Renal cortex interstitium (tissue), 11 donors: ENCODE results near the gene ZNF500. TPM values are rescaled to one million over a fixed set of nuclear protein-coding genes. Genes with fewer than 3 reads are reported as not detected.
"Not testable (repeated sequence)": the region's sequence is repeated elsewhere in the genome, so short reads cannot be mapped to it uniquely, and the experiment has no call there.

ENCODE experiments used
- DNase-seq, 11 donors: peaks; one replicate each; pipeline ENCODE4 v3.0.0-alpha.2; 2013; ENCODE audit warnings: low read depth in 9 of 11, low spot score in 4 of 11; ENCODE audit errors: extremely low read depth in 1 of 11
- polyA plus RNA-seq, 3 donors: library from polyadenylated mRNA; unstranded; fragments of 120-200 nt; gene quantifications; one replicate each; pipeline ENCODE4 v1.2.1, GENCODE V29; 2013; ENCODE audit not compliant: insufficient read length in 3 of 3

Gene ZNF500
- polyA plus RNA-seq, 3 donors, result 12.7 to 20.5 (median 18.5) TPM

DNA sequence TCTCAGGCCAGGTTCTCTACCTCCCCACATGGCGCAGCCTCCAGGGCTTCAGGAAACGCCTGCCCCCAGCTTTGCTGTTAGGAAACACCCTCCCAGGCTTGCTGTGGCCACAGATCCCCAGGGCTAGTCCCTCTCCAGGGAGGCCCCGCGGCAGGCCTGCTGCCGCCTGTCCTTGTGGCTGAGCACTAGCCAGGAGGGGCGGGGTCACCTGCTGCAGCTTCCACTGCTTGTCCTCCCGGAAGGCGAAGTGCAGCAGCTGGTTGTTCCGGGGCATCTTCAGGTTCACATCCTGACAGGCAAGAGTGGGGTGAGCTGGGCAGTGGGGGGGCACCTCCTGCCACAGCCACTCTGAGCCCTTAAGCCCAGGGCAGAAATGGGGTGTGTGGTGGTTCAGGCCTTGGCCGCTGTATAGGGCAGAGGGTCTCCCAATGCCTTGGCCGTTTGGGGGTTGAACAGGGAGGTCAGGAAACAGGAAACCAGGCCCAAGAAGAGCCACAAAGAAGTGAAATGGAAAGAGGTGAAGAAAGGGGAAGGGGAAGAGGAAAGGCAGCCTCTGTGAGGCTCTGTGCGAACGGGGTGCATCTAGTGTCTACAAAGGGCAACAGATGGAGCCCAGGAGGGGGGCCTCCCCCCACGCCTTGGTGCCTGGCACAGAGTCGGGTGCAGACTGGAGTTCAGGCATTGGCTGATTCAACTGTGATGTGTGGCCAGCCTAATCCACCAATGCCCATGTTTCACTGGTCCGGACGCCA lies 33.5 kb upstream of the ZNF500 start:
- DNase-seq, result no peak

DNA sequence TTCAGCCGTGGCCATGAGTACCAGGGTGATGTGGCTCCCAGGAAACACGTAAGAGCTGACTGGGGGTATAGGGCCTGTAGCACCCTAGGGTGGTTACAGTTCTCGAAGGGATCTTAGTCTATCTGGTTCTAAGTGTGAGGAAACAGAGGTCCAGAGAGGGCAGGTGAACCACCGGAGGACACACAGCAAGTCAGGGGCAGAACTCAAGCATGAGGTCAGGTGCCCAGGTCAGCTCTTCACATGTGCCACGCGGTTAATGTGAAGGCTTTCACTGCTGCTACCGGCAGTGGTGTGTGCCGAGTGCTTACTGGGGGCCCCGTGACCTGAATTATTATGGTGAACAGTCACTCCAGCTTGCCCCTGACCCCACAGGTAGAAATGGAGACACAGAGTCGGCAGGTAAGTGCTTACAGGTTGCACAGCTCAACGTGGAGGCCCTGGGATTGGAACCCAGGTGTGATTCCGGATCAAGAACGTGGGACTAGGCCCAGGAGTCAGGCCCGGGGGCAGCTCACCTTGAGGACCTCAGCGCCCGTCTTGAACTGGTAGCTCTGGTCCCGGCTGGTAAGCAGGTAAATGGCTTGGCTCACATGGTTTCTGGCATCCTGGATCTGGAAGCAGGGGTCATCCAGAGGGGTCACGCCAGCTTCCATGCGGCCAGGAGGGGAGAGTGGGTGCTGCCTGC lies 32.4 kb upstream of the ZNF500 start:
- DNase-seq, result no peak

DNA sequence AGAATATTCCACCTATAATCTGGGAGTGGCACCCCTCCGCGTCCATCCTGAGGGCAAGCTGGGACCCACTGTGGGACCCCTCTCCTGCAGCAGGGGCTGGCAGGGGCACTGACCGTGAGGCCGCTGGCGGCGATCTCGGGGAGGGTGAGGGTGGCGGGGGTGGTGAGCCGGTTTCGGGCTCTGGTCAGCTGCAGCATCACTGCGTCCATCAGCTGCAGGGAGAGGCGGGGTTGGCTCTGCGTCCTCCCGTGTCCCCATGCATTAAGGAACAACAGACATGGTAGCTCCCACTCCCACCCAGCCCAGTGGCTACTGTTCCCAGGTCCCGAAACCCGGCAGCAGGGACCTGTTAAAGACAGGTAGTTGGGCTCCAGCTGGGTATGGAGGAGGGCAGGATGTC lies 31.5 kb upstream of the ZNF500 start:
- no peak for DNase-seq

DNA sequence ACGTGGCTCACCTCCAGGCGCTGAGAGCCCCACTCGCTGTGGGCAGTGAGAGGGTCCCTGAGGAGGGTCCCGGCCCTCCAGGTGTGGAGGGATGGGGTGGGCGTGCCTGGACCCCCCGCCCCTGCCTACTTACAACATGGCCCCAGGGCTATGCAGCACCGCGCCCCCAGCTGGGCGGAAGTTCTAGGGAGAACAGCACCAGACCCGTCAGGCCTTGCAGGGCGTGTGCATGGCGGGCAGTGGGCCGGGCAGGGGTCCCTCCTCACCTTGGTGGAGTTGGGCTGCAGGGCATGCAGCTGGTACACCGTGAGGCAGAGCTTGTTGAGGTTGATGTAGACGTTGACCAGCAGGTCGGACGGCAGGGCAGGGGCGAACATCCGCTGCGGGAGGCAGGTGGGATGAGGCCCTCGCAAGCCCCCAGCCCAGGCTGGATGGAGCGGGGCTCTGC lies 30.9 kb upstream of the ZNF500 start:
- DNase-seq, result no peak

DNA sequence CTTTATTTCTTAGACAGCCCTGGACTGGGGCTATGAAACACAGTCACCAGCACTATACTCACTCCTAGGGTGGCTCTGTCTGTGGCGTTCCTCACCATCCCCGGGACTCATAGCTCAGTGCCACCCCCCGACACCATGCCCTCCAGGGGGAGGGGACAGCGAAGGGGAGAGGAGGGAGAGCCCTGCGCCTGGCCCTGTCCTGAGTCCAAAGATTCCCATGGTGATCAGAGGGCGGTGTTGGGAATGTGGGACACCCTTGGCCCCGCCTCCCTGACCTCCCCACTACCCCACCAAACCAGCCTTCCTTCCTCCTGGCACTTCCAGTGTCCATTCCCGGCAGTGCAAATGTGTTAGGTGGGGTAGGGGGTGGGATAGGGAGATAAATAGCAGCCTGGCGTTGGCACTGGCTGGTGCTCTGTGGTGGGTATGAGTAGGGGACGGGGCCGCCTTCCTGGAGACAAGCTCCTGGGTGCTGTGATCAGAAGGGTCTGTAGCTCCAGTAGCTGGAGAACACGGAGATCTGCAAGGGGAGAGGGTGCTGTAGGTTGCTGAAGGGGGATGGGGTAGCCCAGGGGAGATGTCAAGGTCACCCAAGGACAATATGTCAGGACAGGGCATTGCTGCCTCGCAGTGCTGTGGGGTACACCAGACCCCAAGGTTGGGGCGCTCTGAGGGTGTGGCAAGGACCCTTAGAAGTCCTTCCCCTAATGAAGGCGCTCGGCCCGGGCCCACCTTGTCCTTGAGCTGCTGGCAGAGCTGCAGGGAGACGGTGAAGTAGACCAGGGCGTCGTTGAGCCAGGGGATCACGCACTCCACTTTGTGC lies 30.2 kb upstream of the ZNF500 start:
- DNase-seq, result no peak

DNA sequence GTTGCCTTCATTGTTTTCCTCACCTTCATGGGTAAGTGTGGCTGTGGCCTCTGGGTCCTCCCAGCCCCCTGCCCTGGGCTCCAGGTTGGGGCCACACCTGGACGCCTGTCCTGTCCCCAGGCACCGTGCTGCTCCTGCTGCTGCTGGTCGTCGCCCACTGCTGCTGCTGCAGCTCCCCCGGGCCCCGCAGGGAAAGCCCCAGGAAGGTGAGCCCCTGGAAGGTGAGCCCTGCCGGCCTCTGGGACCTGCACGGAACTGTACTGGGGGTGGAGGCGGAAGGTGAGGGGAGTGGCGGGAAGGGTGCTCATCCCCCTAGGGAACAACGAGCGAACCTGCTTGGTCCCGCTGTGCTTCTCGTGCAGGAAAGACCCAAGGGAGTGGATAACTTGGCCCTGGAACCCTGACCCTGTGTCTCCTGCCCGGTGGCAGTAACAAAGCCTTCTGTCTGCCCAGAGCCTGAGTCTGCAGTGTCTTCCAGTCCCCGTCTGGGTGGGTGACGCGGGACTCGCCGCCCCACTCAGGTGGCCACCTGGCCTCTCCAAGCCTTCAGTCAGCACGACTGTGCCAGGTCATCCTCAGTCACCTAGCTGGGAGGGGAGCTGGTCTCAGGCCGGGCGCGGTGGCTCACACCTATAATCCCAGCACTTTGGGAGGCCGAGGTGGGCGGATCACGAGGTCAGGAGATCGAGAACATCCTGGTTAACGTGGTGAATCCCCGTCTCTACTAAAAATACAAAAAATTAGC lies 29.0 kb upstream of the ZNF500 start:
- no peak for DNase-seq

DNA sequence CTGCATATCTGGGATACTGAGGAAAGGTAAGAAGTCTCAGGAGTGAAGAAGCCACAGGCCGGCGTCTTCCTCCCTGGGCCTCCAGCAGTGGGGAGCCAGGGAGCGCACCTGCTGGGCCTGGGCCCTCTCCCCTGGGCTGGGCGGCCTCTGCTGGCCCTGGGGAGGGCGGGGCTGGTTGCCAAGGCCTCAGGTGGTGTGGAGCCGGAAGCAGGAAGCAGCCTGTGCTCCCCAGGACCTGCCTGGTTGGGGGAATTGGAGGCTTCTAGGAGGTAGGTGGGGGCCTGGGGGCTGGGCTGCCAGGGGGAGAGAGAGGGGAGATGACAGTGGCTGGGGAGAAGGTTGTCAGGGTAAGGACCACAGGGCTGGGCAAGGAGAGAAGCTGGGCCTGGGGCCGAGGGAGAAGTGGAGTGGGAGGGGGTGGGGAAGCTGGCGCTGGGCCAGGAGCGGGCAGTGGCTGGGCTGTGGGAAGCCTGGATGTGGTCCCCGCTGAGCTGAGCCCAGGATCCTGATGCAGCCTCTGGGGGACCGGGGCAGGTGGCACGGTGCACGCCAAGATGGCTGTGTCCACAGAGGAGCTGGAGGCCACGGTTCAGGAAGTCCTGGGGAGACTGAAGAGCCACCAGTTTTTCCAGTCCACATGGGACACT lies 28.3 kb upstream of the ZNF500 start, which contains the start of gene SMIM22:
Gene SMIM22, plus strand, starts transcription at position 189 of the 647 bp plus-strand sequence. Its CDS starts 366 bp downstream, at position 555.
- no peak for DNase-seq

DNA sequence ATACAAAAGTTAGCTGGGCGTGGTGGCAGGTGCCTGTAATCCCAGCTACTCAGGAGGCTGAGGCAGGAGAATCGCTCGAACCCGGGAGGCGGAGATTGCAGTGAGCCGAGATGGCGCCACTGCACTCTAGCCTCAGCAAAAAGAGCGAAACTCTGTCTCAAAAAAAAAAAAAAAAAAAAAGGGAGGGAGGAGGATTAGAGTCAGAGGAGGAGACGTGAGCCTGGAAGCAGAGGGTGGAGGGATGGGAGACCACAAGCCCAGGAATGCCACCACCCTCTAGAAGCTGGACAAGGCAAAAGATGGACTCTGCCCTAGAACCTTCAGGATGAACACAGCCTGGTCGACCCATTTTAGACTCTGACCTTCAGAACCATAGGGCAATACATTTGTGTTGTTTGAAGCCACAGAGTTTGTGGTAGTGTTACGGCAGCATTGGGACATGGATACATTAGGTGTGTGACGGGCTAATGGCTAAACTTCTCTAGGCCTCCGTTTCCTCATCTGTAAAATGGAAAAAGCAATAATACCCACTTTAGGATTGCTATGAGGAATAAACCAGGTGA lies 26.1 kb upstream of the ZNF500 start:
- DNase-seq, result no peak

DNA sequence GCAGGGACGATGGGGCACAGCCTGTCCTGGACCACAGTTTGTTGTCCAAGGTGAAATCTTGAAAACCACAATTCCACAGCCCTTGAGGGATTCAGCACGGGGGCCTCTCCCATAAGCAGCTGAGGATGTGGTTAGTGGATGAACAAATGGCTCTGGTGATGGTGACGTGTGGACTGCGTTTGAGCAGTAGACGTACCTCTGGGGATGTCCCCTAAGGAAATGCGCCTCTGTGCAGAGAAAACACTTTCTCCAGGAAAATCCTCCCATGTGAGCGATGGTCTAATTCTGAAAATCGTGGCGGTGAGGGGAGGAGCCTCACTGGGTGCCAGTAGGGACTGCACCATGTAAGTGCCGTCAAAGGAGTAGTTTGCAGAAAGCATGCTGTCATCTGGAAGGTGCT lies 23.9 kb upstream of the ZNF500 start:
- DNase-seq, result no peak

DNA sequence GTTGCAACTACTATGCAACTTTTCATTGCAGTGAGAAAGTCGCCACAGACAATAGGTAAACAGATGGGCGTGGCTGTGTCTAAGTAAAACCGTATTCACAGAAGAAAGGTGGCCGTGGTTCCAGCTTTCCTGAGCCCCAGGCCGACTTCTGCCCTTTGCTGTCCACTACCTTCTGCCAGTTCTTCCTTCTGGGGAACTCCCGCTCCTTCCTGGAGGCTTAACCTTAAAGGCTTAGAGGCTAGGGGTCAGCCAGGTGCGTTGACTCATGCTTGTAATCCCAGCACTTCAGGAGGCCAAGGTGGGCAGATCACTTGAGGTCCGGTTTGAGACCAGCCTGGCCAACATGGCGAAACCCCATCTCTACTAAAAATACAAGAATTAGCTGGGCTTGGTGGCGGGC lies 23.3 kb upstream of the ZNF500 start:
- no peak for DNase-seq

DNA sequence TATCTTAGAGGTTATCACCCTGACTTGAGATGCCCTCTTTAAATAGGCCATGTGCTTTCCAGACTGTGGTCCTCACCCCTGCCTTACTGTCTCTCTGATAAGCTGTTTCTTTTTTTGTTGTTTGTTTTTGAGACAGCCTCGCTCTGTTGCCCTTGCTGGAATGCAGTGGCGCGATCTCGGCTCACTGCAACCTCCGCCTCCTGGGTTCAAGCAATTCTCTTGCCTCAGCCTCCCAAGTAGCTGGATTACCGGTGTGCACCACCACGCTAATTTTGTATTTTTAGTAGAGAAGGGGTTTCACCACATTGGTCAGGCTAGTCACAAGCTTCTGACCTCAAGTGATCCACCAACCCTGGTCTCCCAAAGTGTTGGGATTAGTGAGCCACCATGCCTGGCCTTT lies 21.9 kb upstream of the ZNF500 start:
- DNase-seq, result no peak

DNA sequence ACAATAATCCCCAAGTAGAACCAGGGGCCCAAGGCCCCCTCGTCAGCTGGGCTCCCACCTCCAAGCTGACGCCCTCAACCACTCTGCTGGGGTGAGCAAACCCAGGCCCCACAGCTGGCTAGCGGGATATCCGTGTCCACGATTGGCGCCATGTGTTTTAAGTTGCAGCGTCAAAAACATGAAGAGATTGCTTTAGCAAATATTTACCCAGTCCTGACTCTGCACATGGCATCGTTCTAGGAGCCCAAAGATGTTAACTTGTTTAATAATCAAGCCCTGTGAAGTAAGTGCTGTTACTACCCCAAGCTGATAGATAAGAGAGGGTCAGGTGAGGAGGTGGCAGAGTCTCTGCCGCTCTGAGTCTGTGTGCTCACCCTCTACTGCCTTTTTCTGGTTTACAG lies 21.5 kb upstream of the ZNF500 start:
- DNase-seq, result no peak

DNA sequence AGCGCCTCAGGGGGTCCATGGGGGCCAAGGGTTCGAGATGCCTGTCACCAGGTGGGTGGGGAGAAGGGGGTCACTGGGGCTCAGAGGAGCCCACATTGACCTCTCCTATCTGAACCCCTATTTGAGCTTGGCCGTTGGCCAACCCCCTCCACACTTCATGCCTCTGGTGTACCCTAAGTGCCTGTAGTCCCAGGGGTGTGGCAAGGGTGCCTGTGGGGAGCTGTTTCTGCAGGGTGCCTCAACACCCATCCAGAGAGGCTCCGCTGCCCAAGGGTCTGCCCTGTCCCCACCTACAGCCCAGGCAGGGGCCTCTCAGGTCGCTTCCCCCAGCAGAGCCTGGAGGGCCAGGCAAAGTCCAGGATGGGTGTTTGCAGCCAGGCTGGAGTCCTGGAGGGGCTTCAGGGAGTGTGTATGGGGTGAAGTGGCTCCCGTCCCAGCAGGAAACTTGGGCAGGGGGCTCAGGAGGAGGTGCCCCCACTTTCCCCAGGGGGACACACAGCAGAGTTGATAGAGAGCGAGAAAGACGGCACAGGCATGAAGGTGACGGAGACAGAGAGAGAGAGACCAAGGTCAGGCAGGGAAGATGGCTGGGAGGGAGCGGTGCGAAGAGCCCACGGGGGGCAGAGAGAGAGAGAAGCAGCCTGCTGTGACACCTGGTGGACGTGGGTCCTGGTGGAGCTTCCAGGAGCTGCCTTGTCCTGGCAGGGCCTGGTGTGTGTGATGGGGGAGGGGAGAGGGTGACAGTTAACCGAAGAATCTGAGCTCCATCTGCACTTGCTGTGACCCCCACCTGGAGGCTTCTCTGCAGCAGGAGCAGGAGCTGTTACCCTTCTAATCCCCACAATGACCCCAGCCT lies 20.9 kb upstream of the ZNF500 start, which contains the start of gene SEPTIN12:
Gene SEPTIN12, minus strand, starts transcription at position 719 of the 856 bp plus-strand sequence. Its CDS starts 700 bp downstream, at position 19.
- DNase-seq, result no peak

DNA sequence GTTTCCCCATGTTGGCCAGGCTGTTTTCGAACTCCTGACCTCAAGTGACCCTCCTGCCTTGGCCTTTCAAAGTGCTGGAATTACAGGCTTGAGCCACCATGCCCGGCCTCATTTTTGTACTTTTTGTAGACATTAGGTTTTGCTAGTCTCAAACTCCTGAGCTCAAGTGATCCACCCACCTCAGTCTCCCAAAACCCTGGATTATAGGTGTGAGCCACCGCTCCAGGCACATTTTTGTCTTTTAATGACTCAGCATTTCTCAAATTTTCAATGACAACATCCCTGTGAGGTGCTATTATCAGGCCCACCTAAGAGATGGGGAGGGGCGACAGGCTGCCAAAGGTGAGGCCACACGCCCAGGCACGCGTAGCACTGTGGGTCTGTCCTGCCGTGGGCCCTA lies 20.1 kb upstream of the ZNF500 start:
- no peak for DNase-seq

DNA sequence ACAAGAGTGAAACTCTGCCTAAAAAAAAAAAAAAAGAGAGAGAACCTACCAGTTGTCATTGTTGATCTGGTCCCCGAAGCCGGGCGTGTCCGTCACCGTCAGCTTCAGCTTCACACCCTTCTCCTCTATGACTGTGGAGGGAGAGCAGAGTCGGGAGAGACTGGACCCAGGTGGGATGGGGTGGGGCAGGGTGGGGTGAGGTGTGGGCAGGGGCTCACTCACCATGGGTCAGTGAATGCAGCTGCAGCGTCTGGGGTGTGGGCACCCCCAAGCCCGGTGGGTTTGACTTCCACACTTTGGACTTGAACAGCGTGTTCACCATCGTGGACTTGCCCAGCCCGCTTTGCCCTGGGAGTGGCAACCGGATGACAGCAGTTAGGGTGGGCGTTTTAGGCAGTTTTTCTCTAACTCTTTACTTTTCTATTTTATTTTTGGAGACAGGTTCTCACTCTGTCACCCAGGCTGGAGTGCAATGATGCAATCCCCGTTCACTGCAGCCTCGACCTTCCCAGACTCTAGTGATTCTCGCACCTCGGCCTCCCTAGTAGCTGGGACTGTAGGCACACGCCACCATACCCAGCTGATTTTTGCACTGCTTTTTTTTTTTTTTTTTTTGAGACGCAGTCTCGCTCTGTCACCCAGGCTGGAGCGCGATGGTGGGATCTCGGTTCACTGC lies 18.9 kb upstream of the ZNF500 start:
- DNase-seq, result no peak

DNA sequence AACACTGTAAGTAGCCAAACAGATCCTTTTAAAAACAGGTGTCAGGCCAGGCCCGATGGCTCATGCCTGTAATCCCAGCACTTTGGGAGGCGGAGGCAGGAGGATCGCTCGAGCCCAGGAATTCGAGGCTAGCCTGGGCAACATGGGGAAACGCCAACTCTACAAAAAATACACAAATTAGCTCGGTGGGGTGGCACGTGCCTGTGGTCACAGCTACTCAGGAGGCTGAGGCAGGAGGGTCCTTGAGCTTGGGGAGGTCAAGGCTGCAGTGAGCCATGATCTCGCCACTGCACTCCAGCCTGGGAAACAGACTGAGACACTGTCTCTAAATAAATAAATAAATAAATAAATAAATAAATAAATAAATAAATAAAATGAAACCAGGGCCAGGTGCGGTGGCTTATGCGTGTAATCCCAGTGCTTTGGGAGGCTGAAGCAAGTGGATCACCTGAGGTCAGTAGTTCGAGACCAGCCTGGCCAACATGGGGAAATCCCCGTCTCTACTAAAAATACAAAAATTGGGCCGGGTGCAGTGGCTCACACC lies 17.6 kb upstream of the ZNF500 start:
- DNase-seq, result not testable (repeated sequence)

DNA sequence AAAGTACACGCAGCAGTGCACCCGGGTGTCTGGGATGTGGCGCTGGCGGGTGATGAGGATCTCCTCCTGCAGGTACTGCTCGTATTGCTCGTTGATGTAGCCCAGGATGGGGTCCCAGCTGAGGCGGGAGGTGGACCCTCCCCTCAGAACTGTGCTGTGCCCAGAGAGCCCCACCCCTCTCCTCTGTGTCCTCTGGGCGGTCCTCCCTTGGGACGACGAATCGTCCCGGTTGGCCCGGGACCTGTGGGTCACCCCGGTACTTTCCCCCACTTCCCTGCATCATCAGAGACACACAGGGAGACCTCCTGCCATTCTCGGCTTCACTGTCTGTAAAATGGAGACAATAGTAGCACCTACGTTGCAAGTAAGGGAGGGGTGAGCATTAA lies 17.0 kb upstream of the ZNF500 start:
- no peak for DNase-seq
